Erythroblast (primary cell): ENCODE results near the gene IL1RL1.

Experiments
- GATA1 ChIP-seq: IDR thresholded peaks from 2 replicates; pipeline ENCODE4 v1.6.1; 2011; ENCODE audit warnings: low read depth, mild to moderate bottlenecking, control low read depth, low read length, moderate library complexity
- POLR2A ChIP-seq: IDR thresholded peaks from 2 replicates; pipeline ENCODE4 v1.6.1; 2011; ENCODE audit warnings: mild to moderate bottlenecking, low read length

DNA sequence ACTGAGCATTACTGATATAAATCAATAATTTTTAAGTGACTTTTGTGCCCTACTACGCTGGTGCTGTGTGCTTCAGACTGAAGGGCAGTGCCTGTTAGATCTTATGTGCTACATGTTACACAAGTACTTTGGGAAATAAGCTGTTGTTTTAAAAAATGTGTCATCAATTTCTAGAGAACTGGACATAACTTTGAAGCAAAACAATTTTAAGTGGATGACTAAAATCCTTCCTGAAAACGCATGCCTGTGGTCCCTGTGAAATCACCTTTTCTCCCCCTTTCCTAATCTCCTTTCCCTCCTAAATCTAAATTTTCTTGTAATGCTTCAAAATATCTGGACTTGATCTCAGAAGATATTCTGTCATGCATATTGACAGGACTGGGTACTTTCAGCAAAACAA, 7.1 kb upstream of the IL1RL1 start:
- TF ChIP-seq POLR2A (no peak), GATA1 (no peak)
